ENCODE measurements around the gene DGLUCY. TPM values are rescaled to one million over a fixed set of nuclear protein-coding genes. Genes with fewer than 3 reads are reported as not detected.
A peak's percentile ranks its signal among the peaks of the same experiment; 100 is the strongest.

DGLUCY gene
- total and polyA plus RNA-seq, 10 donors, result 24.1 to 134 (median 96.7) TPM

DNA sequence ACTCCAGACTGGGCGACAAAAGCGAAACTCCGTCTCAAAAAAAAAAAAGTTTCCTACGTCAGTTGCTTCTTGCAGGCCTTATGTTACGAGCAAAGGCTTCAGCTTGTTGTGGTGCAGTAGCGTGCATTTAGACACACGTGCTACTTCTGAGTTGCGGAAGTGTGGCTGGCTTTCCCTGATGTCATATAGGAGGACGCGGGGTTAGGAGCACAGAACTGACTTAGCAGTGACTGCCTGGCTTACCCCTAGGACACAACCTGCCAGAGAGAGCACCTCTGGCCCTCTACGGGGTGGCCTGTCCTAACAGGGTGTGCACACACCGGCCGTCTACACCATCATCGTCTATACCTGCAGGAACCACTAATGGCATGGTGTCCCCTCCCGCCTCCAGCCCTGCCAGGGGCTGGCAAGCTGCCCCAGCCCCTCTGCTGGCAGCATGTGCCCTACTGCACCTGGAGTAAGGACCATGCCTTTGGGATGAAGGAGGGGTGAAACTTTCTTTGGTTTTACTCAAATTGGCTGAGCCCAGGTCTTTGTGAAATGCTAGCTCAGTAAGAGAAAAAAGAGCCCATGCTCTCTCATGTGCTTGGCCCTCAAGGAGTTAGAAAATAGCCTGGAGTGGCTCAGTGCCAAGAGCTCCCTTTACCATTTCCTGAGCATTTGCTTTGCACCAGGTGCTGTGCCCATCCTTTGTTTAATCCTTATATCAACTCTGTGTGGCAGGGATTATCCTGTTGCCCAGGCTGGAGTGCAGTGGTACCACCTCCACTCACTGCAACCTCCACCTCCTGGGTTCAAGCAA is 132.4 kb downstream of the DGLUCY start:
- WGBS, 5 donors, result 81 to 91% (median 87%) methylated on average over 10 to 15 of the region's 15 CpGs
- H3K36me3 ChIP-seq, result no peaks in the 10 kb centered on the region
- H3K27me3 ChIP-seq (replicated peaks in 1 of 7), result no peaks in the 10 kb centered on the region
- intact Hi-C loops (cut with DNase I; ENCODE audit: low total_unique reads), result no loop called here
- peak; percentile 78 for DNase-seq
- no peak overlapping the region for H3K4me3 ChIP-seq
- peaks cover 32 to 96% (median 74%) of the 10 kb centered on the region in 6 donors for H3K4me1 ChIP-seq
- H3K27ac ChIP-seq, result peak overlapping the region; percentile 53 to 87 (median 77)
- TF ChIP-seq, protein P1, sequence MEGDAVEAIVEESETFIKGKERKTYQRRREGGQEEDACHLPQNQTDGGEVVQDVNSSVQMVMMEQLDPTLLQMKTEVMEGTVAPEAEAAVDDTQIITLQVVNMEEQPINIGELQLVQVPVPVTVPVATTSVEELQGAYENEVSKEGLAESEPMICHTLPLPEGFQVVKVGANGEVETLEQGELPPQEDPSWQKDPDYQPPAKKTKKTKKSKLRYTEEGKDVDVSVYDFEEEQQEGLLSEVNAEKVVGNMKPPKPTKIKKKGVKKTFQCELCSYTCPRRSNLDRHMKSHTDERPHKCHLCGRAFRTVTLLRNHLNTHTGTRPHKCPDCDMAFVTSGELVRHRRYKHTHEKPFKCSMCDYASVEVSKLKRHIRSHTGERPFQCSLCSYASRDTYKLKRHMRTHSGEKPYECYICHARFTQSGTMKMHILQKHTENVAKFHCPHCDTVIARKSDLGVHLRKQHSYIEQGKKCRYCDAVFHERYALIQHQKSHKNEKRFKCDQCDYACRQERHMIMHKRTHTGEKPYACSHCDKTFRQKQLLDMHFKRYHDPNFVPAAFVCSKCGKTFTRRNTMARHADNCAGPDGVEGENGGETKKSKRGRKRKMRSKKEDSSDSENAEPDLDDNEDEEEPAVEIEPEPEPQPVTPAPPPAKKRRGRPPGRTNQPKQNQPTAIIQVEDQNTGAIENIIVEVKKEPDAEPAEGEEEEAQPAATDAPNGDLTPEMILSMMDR (IDR thresholded peaks at IDR 0.05 in 8 of 11, conservative IDR thresholded peaks at IDR 0.05 in 3 of 11), result no peak
- peak; percentile 27 to 74 (median 29) for TF ChIP-seq POLR2AphosphoS5 (IDR thresholded peaks at IDR 0.05)
- H3K9me3 ChIP-seq, result no peaks in the 10 kb centered on the region

DNA sequence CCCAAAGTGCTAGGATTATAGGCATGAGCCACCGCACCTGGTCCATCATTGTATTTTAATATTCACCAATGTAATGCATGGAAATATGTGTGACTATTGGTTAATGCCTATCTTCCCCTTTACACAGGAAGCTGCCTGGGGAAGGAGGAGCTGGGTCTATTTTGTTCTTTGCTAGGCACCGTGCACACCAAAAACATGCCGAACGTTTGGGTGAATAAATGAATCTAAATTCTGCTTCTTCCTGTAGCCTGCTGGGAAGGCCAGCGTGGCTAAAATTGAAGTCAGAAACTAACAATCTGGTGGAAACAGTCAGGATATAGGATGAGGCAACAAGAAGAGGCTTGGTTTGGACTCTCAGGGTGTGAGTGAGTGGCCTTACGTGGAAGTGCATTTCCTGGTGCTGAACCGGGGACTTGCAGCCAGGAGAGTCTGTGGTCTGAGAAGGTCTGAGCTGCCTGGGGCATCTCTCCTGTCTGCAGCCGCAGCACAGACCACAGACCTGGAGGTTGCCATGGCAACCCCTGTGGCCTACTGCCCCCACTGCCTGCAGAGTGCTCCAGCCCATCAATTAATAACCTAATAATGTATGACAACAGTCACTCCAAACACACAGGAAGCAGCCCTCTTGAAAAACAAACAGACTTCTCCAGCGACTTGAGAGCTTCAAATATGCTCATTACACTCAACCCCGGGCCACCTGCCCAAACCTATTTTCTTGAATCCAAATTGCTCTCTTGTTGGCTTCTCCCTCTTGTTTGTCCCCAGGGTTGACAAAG is 136.2 kb downstream of the DGLUCY start:
- peak; percentile 44 for DNase-seq
- Histone ChIP-seq H3K27me3 (replicated peaks in 1 of 7) (peaks cover 0 to 10% (median 0%) of the 10 kb centered on the region in 7 donors), H3K27ac (peak overlapping the region; percentile 66 to 87 (median 73)), H3K4me1 (peaks cover 22 to 94% (median 66%) of the 10 kb centered on the region in 6 donors), H3K9me3 (no peaks in the 10 kb centered on the region), H3K36me3 (no peaks in the 10 kb centered on the region), H3K4me3 (peak overlapping the region in 1 of 8 donors; percentile 49)
- 16 to 35% (median 19%) methylated on average over 10 of the region's 10 CpGs for WGBS, 5 donors
- intact Hi-C loops (cut with DNase I; ENCODE audit: low total_unique reads), result no loop called here
- TF ChIP-seq POLR2A (IDR thresholded peaks at IDR 0.05) (no peak), POLR2AphosphoS5 (IDR thresholded peaks at IDR 0.05) (peak in 2 of 3 donors; percentile 17 to 62)
- TF ChIP-seq, protein P1 (IDR thresholded peaks at IDR 0.05 in 8 of 11, conservative IDR thresholded peaks at IDR 0.05 in 3 of 11), result peak in 3 of 11 experiments; percentile 18 to 22 (median 19)

DNA sequence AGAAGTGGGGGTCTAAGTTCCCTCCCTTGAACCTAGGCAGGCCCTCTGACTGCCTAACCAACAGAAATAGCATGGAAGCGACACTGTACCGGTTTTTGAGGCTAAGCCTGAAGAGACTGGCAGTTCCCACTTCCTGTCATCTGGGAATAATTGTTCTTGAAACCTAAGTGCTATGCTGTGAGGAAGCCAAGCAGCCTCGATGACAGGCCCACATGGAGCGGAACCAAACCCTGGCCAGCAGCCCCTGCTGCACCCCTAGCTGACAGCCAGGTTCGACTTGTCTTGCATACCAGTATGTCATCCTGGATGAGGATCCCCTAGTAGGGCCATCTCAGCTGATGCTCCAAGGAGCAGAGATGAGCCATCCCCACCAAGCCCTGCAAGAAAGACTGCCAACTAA is 137.0 kb downstream of the DGLUCY start:
- intact Hi-C loops (cut with DNase I; ENCODE audit: low total_unique reads), result no loop called here
- Histone ChIP-seq H3K36me3 (no peaks in the 10 kb centered on the region), H3K4me1 (peaks cover 22 to 96% (median 61%) of the 10 kb centered on the region in 6 donors), H3K9me3 (no peaks in the 10 kb centered on the region), H3K27me3 (replicated peaks in 1 of 7) (peaks cover 0 to 10% (median 0%) of the 10 kb centered on the region in 7 donors), H3K27ac (peak overlapping the region; percentile 66 to 87 (median 73)), H3K4me3 (no peak overlapping the region)
- no peak for DNase-seq
- WGBS, 5 donors, result 49 to 63% (median 59%) methylated on average over 5 of the region's 5 CpGs; no CpG with 5 or more reads in 1 of the 5 donors
- TF ChIP-seq, protein P1 (IDR thresholded peaks at IDR 0.05 in 8 of 11, conservative IDR thresholded peaks at IDR 0.05 in 3 of 11), result no peak
- TF ChIP-seq POLR2A (IDR thresholded peaks at IDR 0.05) (no peak), POLR2AphosphoS5 (IDR thresholded peaks at IDR 0.05) (no peak)

Measured in spleen (tissue), 11 donors.